Retinal pigment epithelial cell (primary cell): ENCODE data around the gene ATN1.

Experiments used
- DNase-seq: peaks from one replicate; pipeline ENCODE4 v3.0.0-alpha.2; 2010; ENCODE audit warnings: low read depth
- H3K4me3 ChIP-seq: 2 replicates; pipeline ENCODE4 v1.5.1; 2011; ENCODE audit warnings: mild to moderate bottlenecking, low read length, control low read depth, moderate library complexity
- TF ChIP-seq, protein P1 (sequence below): conservative IDR thresholded peaks from 2 replicates; pipeline ENCODE4 v1.5.1; 2011; ENCODE audit warnings: low read depth, low read length, control low read depth, inconsistent platforms

Gene ATN1

DNA sequence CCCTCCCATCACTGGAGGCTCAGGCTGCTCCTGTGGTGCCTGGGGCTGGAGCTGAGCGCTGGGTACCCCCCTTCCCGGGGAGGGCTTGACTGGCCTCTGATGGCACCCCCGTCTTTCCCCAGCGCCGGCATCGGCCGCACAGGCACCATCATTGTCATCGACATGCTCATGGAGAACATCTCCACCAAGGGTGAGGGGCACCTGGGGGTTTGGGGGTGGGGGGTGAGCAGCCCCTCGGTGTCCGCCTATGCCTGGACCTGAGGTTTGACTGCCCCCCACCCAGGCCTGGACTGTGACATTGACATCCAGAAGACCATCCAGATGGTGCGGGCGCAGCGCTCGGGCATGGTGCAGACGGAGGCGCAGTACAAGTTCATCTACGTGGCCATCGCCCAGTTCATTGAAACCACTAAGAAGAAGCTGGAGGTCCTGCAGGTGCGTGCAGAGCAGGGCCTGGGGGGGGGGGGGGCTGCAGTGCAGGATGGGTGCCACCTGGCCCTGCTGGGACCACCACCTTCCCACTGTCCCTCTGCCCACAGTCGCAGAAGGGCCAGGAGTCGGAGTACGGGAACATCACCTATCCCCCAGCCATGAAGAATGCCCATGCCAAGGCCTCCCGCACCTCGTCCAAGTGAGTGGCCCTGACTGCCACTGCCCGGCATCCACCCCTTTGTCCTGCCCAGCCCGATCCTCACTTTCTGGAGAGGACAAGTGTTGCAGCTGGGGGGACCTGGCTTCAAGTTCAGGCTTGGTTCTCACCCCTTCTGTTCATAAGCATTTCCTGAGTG, 32.2 kb downstream of the ATN1 start:
- DNase-seq, result no peak
- TF ChIP-seq, protein P1, sequence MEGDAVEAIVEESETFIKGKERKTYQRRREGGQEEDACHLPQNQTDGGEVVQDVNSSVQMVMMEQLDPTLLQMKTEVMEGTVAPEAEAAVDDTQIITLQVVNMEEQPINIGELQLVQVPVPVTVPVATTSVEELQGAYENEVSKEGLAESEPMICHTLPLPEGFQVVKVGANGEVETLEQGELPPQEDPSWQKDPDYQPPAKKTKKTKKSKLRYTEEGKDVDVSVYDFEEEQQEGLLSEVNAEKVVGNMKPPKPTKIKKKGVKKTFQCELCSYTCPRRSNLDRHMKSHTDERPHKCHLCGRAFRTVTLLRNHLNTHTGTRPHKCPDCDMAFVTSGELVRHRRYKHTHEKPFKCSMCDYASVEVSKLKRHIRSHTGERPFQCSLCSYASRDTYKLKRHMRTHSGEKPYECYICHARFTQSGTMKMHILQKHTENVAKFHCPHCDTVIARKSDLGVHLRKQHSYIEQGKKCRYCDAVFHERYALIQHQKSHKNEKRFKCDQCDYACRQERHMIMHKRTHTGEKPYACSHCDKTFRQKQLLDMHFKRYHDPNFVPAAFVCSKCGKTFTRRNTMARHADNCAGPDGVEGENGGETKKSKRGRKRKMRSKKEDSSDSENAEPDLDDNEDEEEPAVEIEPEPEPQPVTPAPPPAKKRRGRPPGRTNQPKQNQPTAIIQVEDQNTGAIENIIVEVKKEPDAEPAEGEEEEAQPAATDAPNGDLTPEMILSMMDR, result no peak
- H3K4me3 ChIP-seq, result no peak overlapping the region

DNA sequence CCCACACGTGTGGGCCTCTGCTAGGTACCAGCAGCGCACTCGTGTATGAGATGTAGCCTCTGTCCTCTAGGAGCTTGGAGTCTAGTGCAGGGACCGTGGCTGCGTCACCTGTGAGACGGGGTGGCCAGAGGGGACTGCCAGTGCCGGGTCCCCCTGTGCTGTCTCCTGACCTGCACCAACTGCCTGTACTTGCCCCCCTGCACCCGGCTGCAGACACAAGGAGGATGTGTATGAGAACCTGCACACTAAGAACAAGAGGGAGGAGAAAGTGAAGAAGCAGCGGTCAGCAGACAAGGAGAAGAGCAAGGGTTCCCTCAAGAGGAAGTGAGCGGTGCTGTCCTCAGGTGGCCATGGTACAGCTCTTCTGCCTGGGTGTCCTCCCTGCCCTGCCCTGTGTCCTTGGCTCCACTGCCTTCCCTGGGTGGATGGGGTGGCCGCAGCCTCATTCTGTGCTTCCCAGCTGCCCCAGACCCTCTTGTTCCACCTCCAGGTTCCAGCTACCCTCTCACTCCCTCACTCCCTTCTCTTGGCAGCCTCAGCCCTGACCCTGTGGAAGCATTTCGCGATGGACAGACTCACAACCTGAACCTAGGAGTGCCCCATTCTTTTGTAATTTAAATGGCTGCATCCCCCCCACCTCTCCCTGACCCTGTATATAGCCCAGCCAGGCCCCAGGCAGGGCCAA, 33.0 kb downstream of the ATN1 start:
- no peak overlapping the region for H3K4me3 ChIP-seq
- TF ChIP-seq, protein P1, result no peak
- DNase-seq, result no peak

DNA sequence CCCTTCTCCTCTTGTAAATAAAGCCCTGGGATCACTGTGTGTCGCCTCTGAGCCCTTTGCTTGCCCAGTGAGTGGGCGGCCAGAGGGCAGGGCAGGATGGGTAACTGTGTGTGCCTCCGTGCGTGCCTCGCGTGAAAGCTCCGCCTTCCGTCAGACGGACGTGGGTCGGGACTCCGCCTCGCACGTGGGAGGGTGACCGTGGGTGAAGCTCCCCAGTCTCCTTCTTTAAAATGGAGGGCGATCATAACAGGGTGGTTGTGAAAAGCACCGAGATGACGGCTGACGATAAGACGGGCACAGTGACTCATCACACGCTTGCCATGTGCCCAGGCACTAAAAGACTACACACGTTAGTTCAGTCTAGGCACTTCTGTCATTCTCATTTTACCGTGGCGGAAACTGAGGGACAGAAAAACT, 33.5 kb downstream of the ATN1 start:
- DNase-seq, result no peak
- TF ChIP-seq, protein P1, result no peak
- H3K4me3 ChIP-seq, result no peak overlapping the region

DNA sequence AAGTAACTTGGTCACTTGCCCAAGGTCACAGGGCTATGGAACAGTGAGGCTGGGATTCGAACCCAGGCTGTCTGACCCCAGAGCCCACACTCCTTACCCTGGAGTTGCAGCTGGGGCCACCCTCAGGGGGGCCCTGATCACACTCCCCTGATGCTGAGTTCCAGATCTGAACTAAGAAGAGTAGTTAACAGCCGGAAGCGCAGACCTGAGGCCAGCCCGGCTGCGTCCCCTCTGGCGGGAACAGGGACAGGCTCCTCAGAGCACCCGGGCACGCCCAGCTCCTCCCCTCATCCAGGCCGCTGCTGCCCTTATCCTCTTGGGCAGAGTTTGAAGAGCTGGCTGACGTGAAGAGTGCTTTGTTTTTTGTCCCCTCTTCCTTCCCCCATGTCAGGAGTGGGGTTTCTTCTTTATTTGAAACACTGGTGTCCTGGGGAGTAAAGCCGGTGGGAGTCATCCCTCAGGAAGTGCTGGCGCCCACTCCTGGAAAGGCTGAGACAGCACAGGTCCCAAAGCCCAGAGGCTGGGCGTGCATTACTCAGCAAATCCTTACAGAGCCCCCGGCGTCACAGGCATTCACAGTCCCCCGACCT, 34.0 kb downstream of the ATN1 start:
- no peak for DNase-seq
- peak overlapping the region; percentile 14 for H3K4me3 ChIP-seq
- TF ChIP-seq, protein P1, result peak; percentile 71

DNA sequence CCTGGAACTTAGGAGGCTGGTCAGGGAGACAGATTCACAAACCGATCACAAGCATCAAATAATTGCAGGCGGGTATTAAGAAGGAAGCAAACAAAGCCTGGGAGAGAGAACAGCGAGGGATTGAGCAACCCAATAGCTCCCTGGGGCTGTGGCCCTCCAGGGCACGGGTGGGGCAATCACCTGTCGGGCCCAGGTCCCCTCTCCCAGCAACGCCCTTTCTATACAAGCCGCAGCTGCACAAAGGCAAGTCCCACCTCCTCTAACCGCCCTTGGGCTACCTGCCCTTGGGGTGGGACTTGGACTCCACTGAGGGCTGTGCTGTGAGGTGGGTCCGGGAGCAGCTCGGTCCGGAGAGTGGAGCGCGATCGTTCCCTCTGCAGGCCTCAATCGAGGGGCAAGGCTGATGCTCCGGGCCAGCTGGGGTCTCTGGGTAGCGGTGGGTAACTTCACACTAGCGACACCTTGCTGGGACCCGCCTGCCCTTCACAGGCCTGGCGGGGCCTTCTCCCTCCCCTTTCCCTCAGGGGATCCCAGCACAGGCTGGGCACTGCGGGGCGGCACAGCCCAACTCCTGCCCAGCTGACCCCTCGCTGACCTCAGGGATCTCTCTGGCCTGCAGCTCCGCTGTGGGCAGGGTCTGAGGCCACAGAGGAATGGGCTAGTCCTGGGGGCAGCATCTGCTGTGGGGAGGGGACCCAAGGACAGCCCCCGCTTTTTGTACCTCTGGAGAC, 34.7 kb downstream of the ATN1 start:
- H3K4me3 ChIP-seq, result no peak overlapping the region
- TF ChIP-seq, protein P1, result no peak
- no peak for DNase-seq

DNA sequence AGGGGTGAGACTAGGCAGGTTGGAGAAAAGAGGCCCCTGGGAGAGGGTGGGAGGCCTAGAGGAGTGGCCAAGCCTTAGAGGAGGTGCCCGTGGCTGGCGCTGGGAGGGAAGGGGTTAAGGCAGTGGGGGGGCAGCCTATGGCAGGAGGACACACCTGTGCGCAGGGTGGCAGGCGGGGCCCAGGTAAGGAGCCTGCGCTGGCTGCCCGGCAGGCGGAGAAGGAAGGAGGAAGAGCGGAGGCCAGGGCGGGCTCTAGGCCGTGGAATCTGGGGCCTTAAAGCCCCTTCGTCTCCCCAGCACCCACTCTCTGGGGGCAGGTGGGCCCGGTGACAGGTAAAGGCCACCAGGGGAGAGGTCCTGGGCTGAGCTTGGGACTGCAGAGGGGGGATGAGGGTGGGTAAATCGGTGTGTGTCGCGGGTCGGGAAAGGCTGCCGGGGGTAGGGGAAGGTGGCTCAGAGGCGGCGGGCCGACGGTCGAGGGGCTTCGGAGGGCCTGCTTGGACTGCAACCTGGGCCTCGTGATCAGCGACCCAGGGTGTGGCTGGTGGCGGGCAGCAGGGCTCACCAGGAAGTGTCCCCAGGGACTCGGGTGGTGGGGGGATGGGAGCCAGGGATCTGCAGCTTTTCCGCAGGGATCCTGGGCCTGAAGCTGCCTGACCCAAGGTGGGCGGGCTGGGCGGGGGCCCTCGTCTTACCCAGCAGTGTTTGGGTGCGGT, 35.4 kb downstream of the ATN1 start:
- no peak overlapping the region for H3K4me3 ChIP-seq
- TF ChIP-seq, protein P1, result no peak
- DNase-seq, result no peak
